HG03139 (cell line): Measurements from ENCODE around the gene DIDO1.

ENCODE experiments used
- ATAC-seq: cut with Tn5 transposase; IDR thresholded peaks from one replicate; pipeline ENCODE4 v1.9.1; 2021; ENCODE audit not compliant: unreplicated experiment

Gene DIDO1

DNA sequence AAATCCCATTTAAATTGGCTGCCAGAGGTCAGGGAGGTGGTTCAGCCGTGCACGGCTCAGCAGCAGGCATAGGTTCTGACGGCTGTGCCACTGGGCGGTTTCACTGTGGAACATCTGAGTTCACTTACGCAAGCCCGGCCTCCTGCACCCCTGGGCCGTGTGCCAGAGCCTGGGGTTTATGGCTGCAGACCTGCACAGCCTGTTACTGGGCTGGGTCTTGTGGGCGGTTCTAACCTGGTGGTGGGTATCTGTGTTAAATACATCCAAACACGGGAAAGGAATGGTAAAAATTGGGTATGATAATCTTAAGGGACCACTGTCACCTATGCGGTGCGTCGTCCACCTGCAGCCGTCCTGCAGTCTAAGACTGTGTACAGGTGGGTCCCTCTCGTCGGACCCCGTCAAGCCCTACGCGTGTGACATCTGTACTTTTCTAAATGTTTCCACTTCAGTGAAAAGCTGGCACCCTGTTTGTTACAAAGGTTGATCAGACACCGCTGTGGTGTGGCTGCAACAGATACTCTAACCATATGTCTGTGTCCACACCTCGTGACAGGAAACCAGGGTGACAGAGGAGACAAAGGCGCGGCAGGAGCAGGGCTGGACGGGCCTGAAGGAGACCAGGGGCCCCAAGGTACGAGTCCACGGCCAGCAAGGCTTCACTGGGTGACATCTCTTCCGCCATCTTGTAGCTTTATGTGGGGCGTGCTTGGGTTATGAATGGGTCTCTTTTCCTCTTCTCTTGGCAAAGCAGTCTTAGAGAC, 88.0 kb downstream of the DIDO1 start:
- ATAC-seq, result no peak

DNA sequence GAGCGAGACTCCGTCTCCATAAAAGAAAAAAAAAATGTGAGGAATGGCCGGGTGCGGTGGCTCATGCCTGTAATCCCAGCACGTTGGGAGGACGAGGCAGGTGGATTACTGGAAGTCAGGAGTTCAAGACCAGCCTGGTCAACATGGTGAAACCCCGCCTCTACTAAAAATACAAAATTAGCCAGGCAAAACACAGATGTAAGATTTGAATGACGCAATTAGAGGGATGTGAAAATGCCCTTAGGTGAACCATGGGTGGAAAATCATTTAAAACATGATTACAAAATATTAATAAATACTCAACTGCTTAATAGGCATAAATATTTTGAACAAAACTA, 88.5 kb downstream of the DIDO1 start:
- no peak for ATAC-seq

DNA sequence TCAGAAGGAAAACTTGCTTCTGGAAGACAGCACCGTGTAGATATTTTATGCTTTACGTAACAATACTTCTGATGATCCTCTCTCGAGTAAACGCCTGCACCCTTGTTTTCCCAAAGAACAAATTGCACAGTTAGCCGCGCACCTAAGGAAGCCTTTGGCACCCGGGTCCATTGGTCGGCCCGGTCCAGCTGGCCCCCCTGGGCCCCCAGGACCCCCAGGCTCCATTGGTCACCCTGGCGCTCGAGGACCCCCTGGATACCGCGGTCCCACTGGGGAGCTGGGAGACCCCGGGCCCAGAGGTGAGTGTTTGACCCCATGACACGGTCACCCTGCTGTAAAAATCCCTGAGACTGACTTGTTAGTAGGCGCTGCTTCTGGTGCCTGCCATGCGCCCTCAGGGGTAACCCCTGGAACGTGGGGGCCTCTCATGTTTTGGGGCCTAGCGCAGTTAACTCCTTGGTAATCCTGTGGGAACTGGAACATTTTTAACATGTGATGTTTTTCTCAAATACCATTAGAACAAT, 89.3 kb downstream of the DIDO1 start:
- no peak for ATAC-seq

DNA sequence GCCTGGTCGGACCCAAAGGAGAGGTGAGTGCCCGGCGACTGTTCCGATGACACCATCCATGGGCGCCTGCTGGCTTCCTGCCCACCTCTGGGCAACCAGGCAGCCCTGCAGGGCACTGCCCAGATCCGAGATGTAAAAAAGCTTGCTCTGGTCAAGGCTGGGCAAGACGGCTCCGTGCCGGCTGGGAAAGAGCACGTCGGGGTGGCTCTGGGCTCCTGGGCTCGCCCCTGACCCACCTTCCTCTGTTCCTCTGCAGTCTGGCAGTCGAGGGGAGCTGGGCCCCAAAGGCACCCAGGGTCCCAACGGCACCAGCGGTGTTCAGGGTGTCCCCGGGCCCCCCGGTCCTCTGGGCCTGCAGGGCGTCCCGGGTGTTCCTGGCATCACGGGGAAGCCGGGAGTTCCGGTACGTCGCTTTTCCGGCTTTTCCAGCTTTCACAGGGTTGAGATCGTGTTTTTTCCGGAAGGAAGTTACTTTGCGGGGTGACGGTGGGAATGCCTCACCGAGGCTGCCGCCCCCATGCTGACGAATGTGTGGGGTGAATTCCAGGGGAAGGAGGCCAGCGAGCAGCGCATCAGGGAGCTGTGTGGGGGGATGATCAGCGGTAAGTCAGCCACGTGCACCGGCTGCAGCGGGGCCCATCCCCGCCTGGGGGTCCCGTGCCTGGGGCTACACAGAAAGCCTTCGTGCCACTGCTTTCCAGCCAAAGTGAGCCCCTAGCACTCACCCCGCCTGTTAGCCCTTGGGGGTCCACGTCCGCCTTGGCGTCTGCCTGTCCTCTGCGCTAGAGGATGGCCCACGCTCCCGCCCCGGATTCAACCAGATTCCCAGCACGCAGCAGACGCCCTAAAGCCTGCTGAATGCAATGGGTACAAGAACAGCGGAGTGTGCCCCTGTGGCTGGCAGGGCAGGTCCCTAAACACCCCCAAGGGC, 90.1 kb downstream of the DIDO1 start:
- ATAC-seq, result no peak

DNA sequence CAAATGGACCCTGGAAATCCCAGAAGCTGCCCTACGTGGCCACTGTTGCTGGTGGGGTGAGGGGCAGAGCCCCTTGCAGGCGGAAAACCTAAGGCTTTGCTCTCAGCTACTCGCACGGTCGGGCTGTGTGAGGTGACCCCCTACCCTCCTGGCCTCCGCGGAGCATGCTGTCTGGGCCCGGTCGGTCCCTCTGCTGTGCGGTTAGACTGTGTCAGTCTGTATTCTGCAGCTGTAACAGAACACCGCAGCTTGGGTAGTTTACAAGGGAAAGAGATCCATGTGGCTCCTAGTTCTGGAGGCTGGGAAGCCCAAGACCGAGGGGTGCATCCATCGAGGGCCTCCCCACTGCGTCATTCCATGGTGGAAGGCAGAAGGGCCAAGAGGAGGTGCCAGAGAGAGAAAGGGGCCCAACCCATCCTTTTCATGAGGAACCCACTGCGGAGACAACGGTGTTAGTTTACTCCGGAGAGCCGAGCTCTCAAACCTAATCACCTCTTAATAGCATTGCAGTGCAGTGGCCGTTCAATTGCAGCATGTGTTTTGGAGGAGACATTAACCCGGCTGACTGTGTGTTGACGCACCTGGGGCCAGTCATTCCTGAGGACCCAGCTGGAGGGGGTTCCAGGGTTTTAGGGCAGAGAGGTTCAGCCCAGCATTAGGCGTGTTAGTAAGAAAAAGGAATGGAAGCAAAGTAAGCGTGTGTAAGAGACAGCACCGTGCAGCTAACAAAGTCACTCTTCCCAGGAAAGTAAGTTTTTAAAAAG, 91.2 kb downstream of the DIDO1 start:
- no peak for ATAC-seq

DNA sequence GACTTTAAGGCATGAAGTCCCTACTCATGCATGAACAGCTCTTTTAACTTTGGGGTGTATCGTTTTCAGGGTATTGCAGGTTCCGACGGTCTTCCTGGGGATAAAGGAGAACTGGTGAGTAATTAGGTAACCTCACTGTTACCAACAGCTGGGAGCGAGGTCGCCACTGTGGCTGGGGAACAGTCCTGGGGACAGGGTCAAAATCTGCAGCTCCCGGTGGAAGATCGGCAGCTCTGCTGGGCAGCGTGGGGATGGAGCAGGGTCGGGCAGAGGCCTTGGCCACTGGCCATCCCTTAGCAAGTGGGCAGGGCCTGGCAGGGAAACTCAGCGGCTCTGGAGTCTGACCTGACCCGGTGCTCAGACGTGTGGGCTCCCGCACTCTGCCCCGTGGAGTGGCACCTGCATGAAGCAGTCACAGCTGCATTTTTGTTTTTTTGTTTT, 93.3 kb downstream of the DIDO1 start:
- no peak for ATAC-seq

DNA sequence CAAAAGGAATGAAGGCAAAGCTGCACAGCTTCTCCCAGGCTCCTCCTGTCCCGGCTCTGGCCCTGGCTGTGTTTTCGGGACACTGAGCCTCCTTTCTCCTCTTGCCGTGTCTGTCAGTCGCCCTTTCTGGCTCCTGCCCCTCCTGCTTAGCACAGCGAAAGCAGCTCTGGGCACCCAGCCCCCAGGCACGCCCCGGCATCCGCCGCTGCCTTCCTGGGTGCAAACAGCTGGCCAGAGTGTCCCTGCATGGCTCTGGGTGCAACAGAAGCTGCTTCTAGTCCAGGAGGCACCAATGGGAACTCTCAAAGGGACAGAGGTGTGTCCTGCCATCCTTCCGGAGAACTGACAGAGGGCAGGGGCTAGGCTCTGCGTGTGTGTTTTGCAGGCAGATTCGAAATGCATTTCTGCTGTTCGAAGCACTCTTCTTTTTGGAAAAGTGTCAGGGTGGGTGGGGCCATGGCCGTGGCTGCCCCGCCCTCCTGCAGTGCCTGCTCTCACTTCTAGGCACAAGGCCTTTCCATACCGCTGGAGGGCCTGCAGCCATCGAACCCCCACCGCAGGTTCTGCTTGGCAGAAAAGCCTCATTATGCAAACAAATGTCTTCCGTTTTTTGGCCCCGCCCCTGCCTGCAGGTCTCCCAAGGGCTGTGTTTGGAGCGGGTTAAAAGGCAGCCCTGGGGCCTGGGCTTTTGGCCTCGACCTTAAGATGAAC, 93.9 kb downstream of the DIDO1 start:
- no peak for ATAC-seq

DNA sequence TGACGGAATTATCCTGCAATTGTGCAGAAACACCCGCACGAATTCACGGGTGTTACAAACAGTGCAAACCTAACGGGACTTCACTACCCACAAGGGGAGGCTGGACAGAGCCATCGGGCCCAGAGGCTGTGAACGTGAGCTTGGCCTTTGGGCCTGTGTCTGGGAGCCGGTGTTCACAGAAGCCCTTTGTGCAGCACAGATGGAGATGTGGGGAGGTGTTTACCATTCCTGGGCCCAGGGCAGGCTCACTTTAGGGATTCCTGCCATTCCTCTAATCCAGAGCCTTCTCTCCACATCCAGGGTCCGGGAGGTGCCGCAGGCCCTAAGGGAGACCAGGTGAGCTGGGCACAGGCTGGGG, 94.5 kb downstream of the DIDO1 start:
- ATAC-seq, result no peak

DNA sequence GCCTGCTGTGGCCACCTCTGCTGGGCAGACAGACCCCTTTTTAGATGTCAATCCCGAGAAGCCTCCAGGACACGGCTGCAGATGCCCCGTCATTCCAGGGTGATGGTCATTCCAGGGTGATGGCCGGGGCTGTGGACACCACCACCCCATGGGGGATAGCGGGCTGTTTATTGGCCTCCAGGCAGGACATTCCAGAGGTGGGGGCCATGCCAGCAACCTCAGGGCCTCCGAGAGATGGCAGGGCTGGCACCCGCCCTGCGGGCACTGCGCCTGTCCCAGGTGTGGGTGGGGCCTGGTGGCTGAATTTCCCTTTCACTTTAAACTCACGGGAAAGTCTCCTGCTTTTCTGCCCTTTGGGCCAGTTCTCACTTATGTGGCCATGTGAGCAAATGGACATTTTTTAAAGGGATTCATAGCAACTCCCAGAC, 94.9 kb downstream of the DIDO1 start:
- no peak for ATAC-seq

DNA sequence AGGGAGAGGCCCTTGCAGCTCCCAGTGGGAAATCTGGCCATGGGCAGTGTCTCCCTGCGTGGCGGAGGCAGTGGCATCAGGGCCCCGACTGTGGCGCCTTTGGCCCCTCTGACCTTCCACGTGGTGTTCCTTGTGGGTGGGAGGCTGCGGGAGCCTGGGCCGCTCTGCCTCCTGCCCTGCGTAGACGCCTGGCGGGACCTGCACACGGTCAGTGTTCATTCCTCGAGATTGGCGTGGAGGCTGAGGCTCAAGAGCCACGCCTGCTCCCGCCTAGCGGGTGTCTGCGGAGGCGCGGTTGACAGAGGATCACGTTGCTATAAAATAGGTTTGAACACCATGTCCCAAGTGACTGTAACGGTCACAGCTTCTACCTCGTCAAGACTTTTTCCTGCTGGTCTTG, 95.5 kb downstream of the DIDO1 start:
- ATAC-seq, result no peak

DNA sequence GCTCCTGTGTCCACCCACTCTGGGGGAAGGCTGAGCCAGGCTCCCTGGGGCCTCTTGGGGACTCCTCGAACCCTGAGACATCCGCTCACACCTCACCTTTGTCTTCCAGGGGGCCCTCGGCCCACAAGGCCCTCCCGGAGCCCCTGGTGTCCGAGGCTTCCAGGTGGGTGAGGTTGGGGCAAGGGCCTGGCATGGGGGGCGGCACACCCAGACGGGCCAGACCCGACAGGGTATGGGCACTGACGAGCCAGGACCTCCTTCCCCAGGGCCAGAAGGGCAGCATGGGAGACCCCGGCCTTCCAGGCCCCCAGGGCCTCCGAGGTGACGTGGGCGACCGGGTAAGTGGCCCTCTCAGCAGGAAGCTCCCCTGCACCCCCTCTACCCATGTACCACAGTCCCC, 96.1 kb downstream of the DIDO1 start:
- no peak for ATAC-seq

DNA sequence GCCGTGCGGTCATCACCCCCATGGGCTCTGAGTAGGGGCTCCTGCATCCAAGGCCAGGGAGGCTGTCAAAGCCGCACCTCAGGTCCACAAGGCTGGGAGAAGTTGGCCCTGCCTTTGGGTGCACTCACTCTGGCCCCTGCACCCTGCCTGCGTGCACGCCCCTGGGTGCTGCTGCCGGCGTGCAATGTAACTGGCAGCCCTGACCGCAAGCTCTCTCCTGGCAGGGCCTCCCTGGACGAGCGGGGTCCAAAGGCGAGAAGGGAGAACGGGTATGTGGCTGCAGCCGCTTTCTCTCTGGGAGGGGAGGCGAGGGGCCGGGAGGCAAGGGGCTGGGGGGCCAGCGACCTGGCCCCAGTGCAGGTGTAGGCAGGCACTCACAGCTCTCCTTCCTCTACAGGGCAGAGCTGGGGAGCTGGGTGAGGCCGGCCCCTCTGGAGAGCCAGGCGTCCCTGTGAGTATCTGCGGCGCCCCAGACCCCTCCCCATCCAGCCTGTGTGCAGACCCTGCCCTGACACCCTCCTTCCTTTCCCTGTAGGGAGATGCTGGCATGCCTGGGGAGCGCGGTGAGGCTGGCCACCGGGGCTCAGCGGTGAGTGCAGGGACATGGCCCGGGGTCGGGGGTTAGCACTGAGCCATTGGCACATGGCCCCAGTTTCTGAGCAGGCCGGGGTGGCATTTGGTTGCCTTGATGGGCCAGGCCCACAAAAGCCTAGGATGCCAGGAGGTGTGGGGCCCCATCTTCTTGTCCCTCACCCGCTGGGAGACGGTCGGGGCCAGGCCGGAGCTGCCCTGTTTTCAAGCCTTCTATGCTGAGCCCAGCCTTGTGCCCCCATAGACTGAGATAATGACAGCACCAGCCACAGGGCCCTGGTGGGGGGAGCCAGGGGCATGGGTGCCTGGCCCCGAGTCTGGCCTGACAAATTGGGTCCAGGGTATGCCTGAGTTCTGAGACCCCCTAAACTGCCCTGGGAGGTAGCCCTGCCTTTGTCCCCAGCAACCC, 96.8 kb downstream of the DIDO1 start:
- ATAC-seq, result no peak

DNA sequence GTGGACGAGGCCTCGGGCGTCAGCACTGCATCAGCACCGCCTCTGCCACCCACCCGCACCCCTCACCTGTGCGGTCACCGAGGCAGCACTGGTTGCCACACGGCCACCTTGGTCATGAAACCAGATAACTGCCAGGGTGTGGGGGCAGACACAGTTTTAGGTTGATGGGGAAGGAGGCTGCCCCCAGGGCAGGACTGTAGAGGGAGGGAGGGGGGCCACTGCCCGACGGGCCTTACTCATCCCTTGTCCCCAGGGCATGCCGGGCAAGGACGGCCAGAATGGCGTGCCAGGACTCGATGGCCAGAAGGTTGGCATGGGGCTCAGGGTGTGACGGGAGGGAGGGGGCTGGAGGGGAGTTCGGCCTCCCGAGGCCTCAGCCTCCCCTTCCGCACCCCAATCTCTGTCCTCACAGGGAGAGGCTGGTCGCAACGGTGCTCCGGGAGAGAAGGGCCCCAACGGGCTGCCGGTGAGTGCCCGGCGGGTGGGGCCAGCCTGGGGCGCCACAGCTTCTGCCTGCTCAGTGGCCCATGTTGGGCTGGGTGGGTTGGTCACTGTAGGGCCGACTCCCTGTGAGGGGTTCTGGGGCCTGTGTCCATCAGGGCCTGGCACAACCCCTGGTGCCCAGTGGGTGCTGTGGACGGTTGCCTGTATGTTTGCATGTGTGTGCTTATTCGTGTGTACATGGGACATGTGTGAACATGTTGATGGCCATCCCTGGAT, 97.6 kb downstream of the DIDO1 start:
- no peak for ATAC-seq

DNA sequence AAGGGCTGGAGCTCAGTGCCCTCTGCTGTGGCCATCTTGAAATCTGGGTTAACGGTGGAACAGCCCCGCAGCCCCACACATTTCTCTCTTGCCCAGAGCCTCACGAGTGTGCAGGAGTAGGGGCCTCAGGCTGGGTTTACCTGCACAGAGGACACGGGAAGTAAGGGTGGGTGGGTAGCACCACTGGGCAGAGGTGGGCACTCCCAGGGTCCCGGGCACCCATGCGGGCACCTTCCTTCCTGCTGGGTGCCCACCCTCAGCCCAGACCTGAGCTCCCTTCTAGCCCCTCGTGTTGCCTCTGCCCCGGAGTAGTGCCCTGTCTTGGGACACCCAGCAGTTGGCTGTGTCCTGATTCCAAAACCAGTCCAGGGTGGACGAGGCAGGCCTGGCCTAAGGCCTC, 98.3 kb downstream of the DIDO1 start:
- no peak for ATAC-seq
